HG03520 (cell line): ENCODE measurements around the gene TEDC1.

Experiments used
- ATAC-seq: cut with Tn5 transposase; IDR thresholded peaks from one replicate; pipeline ENCODE4 v1.9.1; 2021; ENCODE audit warnings: mild to moderate bottlenecking, moderate library complexity; ENCODE audit not compliant: unreplicated experiment

Gene TEDC1

GRCh38 chr14:105458010-105458409, 33.0 kb upstream of the TEDC1 start:
- ATAC-seq: no peak

DNA sequence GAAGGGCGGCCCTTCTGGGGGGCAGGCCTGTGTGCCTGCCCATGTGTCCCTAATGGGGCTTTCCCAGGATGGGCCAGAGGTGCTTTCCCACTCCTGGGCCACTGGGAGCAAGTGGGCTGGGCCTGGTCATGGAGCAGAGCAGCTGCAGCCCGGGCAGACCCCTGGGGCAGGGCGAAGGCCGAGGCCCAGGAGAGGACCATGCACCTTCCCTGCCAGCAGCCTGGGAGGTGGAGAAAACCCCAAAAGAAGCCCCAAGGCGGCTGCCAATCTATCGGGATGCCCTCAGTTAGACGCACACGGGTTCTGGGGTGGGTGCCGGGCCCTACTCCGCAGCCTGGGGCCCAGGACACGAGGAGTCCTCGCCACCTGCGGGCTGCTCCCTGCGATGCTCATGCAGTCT, 32.5 kb upstream of the TEDC1 start:
- no peak for ATAC-seq

- no peak for ATAC-seq
Measured at GRCh38 chr14:105460116-105460515, 30.9 kb upstream of the TEDC1 start.

- ATAC-seq: no peak
Measured at GRCh38 chr14:105460616-105461015, 30.4 kb upstream of the TEDC1 start.

DNA sequence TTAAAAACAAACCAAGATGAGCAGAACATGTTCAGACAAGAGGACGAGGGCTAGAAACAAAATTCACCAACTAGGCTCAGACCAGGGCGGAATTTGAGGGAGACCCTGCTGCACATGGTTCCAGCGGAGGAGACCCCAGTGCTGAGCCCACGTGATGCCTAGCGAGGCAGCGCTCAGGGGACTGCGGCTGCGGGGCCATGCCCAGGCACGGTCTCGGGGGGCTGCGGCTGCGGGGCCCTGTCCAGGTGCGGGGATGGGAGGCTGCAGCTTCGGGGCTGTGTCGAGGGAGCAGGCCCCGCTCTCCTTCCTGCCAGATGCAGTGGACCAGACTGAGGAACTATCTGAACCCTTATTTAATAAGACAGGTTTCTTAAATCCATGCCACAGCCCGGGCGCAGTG, 29.1 kb upstream of the TEDC1 start:
- no peak for ATAC-seq

- ATAC-seq: no peak
Measured at GRCh38 chr14:105464501-105464900, 26.5 kb upstream of the TEDC1 start.

DNA sequence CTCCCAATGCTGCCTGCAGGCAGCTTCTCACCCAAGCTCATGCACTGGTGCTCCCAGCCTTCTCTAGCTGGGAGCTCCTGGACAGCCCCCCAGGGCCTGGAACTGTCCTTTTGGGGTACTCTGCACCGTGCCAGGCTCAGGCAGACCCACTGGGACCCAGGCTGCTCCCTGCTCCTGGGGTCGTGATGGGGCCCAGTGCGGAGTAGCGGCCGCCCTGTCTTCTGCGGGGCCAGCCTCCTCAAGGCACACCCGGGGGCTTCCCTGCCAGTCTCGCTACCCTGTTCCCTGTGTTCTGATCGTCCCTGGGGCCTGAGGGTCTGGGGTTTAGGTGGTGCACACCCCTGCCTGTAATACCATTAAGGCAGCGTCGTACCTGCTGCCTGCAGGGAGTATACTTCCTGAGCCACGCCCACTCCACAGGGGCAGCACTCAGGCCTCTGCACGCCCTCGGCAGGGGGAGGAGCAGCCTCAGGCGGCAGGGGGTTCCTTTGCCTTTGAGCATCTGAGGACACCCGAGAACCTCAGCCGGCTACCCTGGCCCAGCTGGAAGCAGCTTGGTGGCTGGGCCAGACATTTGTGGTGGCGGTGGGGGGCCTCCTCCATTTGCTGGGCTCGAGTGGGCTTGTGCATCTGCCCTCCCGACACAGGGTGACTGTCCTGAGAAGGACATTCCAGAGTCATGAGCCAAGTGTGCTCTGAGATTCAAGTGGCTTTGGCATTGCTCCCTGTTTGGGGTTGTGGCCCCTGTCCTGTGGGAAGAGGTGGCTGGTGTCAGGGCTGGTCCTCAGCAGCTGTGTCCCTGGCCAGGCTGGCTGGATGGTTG, 25.6 kb upstream of the TEDC1 start:
- no peak for ATAC-seq

DNA sequence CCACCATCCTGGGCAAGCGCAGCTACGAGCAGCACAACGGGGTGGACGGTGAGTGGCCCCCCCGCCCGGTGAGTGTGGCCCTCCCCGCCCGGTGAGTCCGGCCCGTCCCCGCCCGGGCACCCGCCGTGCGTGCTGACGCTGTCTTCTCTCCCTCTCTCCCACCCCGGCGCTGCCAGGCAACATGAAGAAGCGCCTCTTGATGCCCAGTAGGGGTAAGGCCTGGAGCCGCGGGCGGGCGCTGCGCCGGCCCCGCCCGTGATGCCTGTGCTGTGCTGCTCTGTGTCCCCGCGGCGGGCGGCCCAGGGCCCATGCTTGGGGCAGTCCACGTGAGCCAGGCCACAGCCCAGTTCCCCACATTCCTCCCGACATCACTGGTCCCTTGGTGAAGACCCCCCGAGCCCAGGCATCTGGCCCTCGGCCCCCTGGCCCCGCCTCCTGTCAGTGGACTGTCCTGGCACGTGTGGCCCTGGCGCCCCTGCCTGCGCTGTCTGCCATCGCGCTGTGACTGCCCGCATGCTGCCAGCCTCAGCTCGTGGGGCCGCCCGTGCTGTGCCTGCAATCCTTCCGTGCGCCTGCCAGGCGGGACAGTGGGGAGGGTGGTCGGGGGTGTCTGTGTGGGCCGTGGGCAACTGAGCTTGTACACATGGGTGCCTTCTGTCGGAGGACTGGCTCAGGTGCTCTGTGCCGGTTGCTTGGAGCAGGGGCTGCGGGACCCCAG, 24.4 kb upstream of the TEDC1 start:
- no peak for ATAC-seq

DNA sequence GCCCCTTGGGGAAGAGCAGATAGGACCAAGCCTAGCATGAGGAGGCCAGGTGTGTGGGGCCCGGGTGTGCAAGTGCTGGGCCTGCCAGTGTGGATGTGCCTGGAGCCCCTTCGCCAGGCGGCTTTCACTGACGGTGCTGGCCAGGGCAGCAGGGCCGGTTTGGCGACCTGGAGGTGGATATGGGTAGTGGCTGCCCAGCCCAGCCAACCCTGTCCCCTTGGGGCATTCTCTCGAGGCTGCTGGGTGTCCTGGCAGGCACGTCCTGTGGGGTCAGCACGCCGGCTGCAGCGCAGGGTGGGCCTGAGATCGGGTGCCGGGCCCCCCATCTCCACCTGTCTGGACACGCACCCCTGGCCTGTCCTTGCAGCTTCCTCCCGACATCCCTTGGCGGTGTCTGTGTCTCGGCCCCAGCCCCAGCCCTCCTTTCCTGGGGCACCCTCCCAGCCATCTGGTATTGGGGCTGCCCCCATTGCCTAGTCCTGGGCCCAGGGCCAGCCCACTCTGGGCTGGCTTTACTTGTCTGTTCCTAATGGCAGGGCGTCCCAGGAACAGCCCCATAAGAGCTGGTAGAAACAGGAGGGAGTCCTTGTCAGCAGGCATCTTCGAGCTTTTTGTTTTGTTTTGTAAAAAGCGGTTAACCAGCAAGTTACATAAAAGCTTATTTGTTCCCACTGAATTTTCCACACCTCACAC, 23.7 kb upstream of the TEDC1 start:
- ATAC-seq: no peak

DNA sequence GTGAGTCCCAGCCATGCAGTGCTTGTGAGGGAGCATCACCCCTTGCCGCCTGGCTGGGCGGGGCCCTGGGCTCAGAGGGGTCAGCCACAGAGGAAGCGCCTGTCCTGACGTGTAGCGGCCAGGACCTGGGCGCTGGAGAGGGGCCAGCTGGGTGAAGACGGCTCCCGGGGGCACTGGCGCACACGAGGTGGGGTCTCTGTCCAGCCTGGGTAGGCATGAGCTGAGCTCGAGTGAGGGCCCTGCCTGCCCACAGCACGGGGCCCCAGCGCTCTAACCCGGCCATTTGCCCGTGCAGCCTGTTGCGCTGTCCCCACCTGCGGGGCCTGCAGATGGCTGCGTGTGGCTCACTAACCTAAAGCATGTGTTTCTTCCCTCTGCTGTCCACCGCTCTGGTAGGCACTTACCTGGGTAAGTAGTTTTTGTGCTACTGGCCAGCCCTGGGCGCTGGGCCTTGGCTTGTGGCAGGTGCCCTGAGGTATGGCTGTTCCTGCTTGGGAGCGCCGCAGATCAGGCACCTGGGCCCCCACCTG, 23.0 kb upstream of the TEDC1 start:
- ATAC-seq: no peak

DNA sequence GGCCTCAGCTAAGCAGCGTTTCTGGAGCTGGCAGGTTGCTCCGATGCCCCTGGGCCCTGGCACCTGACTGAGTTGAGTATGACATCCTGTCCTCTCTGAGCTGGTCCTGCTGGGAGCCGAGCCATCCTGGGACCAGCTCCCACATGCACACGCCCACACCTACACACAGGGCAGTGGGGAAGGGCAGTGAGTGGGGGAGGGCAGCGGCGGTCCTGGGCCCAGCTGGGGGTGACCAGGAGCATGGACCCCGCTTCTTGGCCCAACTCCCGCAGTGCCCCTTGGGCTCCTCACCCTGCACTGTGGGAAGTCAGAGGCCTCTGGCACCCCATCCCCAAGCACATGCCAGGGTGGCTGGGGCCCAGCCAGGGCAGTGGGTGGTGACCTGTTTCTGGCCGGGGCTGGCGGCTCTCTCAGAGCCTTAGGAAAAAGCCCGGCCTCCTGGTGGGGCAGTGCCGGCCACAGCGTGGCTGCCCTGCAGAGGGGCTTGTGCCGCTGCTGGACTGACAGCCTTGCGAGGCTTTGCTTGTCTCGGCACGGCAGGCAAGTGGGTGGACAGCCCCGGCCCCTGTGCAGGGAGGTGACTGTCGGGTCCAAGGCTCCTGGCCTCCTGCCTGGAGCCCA, 22.3 kb upstream of the TEDC1 start:
- ATAC-seq: no peak

GRCh38 chr14:105469456-105470349, 21.3 kb upstream of the TEDC1 start:
- no peak for ATAC-seq

GRCh38 chr14:105470350-105471296, 20.4 kb upstream of the TEDC1 start:
- no peak for ATAC-seq

GRCh38 chr14:105471297-105471821, 19.7 kb upstream of the TEDC1 start:
- no peak for ATAC-seq

GRCh38 chr14:105471823-105472485, 19.1 kb upstream of the TEDC1 start:
- no peak for ATAC-seq

- ATAC-seq: no peak
Measured at GRCh38 chr14:105472486-105472991, 18.5 kb upstream of the TEDC1 start.

GRCh38 chr14:105473033-105473676, 17.9 kb upstream of the TEDC1 start:
- no peak for ATAC-seq
